HepG2 (cell line): Measurements from ENCODE around the gene SLBP. TPM values are rescaled to one million over a fixed set of nuclear protein-coding genes. Genes with fewer than 3 reads are reported as not detected.

ENCODE experiments used
- ATAC-seq: fragments of 200-7000 bp; cut with Tn5 transposase; 3 replicates; pipeline ENCODE4 v1.9.1; 2020; ENCODE audit warnings: mild to moderate bottlenecking, moderate library complexity
- BruUV-seq: library from RNA; stranded (reverse); fragments of 400-500 nt; replicated peaks from 2 replicates; lab custom pipeline; 2021; lab: Mats Ljungman, UMichigan
- CTCF ChIA-PET: fragments of 300-600 bp; formaldehyde crosslinking; extraction: SDS; loops from one replicate; lab custom pipeline; 2021; ENCODE audit warnings: low total read pairs, inconsistent platforms, low intra/inter-chr PET ratio; lab: Yijun Ruan, JAX
- POLR2A ChIA-PET: fragments of 350-600 bp; sonication (Branson Sonifier 250); formaldehyde crosslinking; loops from one replicate; lab custom pipeline; 2020; ENCODE audit warnings: antibody characterized with exemption, inconsistent platforms; lab: Yijun Ruan, JAX
- DNase-seq: peaks from one replicate; pipeline ENCODE4 v3.0.0-alpha.2; 2015; ENCODE audit warnings: low spot score
- FAIRE-seq: peaks from 3 replicates; lab custom pipeline; 2011; peaks lifted over from hg19 to GRCh38; lab: Jason Lieb, UNC
- H2AFZ ChIP-seq: one replicate; pipeline ENCODE4 v1.6.1; 2011; ENCODE audit warnings: low read length, inconsistent platforms
- H3K27ac ChIP-seq: fragments of 300-600 bp; 3 replicates; pipeline ENCODE4 v1.8.0; 2011; ENCODE audit warnings: mixed run types, mild to moderate bottlenecking, mixed read lengths, low read length, inconsistent platforms; ENCODE audit not compliant: insufficient read depth; ENCODE audit errors: extremely low read length
- H3K27me3 ChIP-seq, 2 experiments: fragments of 200-600 bp in 1 of 2; 2 replicates in 1 of 2; 3 replicates in 1 of 2; pipeline versions ENCODE4 v1.6.0 to v1.8.0; 2011; ENCODE audit warnings: low read length in 2 of 2, mild to moderate bottlenecking in 2 of 2, moderate library complexity in 2 of 2, inconsistent platforms in 1 of 2; ENCODE audit not compliant: insufficient read depth in 2 of 2, control insufficient read depth in 1 of 2
- H3K36me3 ChIP-seq, 2 experiments: fragments of 200-600 bp in 1 of 2; replicated peaks in 1 of 2; 2 replicates in 1 of 2; 3 replicates in 1 of 2; pipeline versions ENCODE4 v1.5.1 to v1.8.0; 2011; ENCODE audit warnings: low read length in 2 of 2, inconsistent platforms in 1 of 2; ENCODE audit not compliant: insufficient read depth in 2 of 2, control insufficient read depth in 1 of 2
- H3K4me1 ChIP-seq: 2 replicates; pipeline ENCODE4 v1.5.1; 2012; ENCODE audit warnings: low read length, inconsistent platforms; ENCODE audit not compliant: insufficient read depth
- H3K4me2 ChIP-seq: 2 replicates; pipeline ENCODE4 v1.6.0; 2011; ENCODE audit warnings: low read depth, low read length, inconsistent platforms
- H3K4me3 ChIP-seq, 3 experiments: fragments of 200-600 bp in 1 of 3; sonication (generic), shearing (Covaris generic) in 1 of 3; replicated peaks in 1 of 3; 2 replicates each; pipeline ENCODE4 v1.5.1; 2011 to 2016; ENCODE audit warnings: low read length in 3 of 3, inconsistent platforms in 2 of 3, low read depth in 2 of 3, mild to moderate bottlenecking in 2 of 3, control low read depth in 1 of 3, mixed read lengths in 1 of 3; ENCODE audit not compliant: insufficient read depth in 1 of 3
- H3K79me2 ChIP-seq: one replicate; pipeline ENCODE4 v1.6.1; 2011; ENCODE audit warnings: low read length, inconsistent platforms; ENCODE audit not compliant: insufficient read depth
- H3K9ac ChIP-seq: 2 replicates; pipeline ENCODE4 v1.6.0; 2011; ENCODE audit warnings: mild to moderate bottlenecking, low read depth, low read length, inconsistent platforms; ENCODE audit not compliant: insufficient read depth
- H3K9me3 ChIP-seq: 2 replicates; pipeline ENCODE4 v1.5.1; 2012; ENCODE audit warnings: mild to moderate bottlenecking, low read length
- H4K20me1 ChIP-seq: 2 replicates; pipeline ENCODE4 v1.6.0; 2011; ENCODE audit warnings: inconsistent platforms, mild to moderate bottlenecking, low read length, moderate library complexity; ENCODE audit not compliant: insufficient read depth
- CHD2 ChIP-seq: IDR thresholded peaks from 2 replicates; pipeline ENCODE4 v1.6.1; 2011; ENCODE audit warnings: low read depth, low read length, improper control_type of control experiment
- NFATC3 ChIP-seq: sonication (generic); formaldehyde crosslinking; IDR thresholded peaks from 2 replicates; pipeline ENCODE4 v1.5.1; 2020; ENCODE audit warnings: mild to moderate bottlenecking, missing genetic modification reagents
- PHF8 ChIP-seq: sonication (generic); formaldehyde crosslinking; IDR thresholded peaks from 2 replicates; pipeline ENCODE4 v1.5.0; 2020; ENCODE audit warnings: missing genetic modification reagents
- PLRG1 ChIP-seq: fragments of 450-650 bp; conservative IDR thresholded peaks from 2 replicates; pipeline ENCODE4 v1.6.1; 2016
- U2AF1 ChIP-seq: fragments of 200-400 bp; formaldehyde crosslinking; optimal IDR thresholded peaks from 2 replicates; pipeline ENCODE3; 2017; ENCODE audit warnings: mild to moderate bottlenecking, low read depth, low read length
- ZNF224 ChIP-seq: sonication (generic); formaldehyde crosslinking; IDR thresholded peaks from 2 replicates; pipeline ENCODE4 v1.5.0; 2020; ENCODE audit warnings: mild to moderate bottlenecking, missing genetic modification reagents
- ZNF350 ChIP-seq: sonication (generic); formaldehyde crosslinking; IDR thresholded peaks from 2 replicates; pipeline ENCODE4 v1.4.0; 2020; ENCODE audit warnings: mild to moderate bottlenecking, low read depth, missing genetic modification reagents, borderline replicate concordance
- ZSCAN12 ChIP-seq: sonication (generic); formaldehyde crosslinking; IDR thresholded peaks from 2 replicates; pipeline ENCODE4 v1.9.0; 2021; ENCODE audit warnings: mild to moderate bottlenecking, missing genetic modification reagents
- ZSCAN29 ChIP-seq: sonication (generic); formaldehyde crosslinking; conservative IDR thresholded peaks from 2 replicates; pipeline ENCODE4 v1.4.0; 2020; ENCODE audit warnings: mild to moderate bottlenecking, missing genetic modification reagents
- WGBS: methylation state at CpG from one replicate; pipeline ENCODE4 v1.1.6; 2017; ENCODE audit warnings: low lambda C conversion rate; 5-methylcytosine and 5-hydroxymethylcytosine counted together
- in situ Hi-C: cut with HindIII; loops from 2 replicates; pipeline ENCODE4 v1.10.0; 2017; ENCODE audit warnings: low pct_unique_long_range_greater_than_20kb; ENCODE audit not compliant: extremely low pct_ligation_motif_present
- intact Hi-C: fragments of 100-400 bp; cut with micrococcal nuclease; formaldehyde crosslinking; loops from one replicate; pipeline ENCODE4 v1.10.0; 2022; ENCODE audit not compliant: unreplicated experiment
- polyA plus RNA-seq, 8 experiments: library from polyadenylated mRNA; depleted of rRNA in 3 of 8; stranded (reverse) in 7 of 8; unstranded in 1 of 8; fragments of >200 nt; fragmentation: Illumina TruSeq in 4 of 8; extraction: Trizol in 4 of 8; gene quantifications; 2 replicates each; pipeline versions ENCODE4 v1.2.1 to v1.2.3, GENCODE V29; 2011 to 2016; ENCODE audit warnings: low read depth in 4 of 8, missing spikeins in 1 of 8, mixed read lengths in 1 of 8; ENCODE audit not compliant: insufficient read depth in 1 of 8
- total RNA-seq, 5 experiments: library from RNA; depleted of rRNA; stranded (reverse); fragments of >200 nt; fragmentation: Illumina TruSeq; extraction: Trizol; gene quantifications; 2 replicates each; pipeline ENCODE4 v1.2.3, GENCODE V29; 2016; ENCODE audit warnings: low read depth in 1 of 5
- TF ChIP-seq, protein P1 (sequence below): sonication (generic); formaldehyde crosslinking; IDR thresholded peaks from 2 replicates; pipeline ENCODE4 v1.4.0; 2020; ENCODE audit warnings: missing genetic modification reagents

Gene SLBP
- total and polyA plus RNA-seq, 2 of the 13 experiments (the other 11 are each of a cell fraction or from before 2014, with no cell fraction given) = 43.9 to 104 TPM

DNA sequence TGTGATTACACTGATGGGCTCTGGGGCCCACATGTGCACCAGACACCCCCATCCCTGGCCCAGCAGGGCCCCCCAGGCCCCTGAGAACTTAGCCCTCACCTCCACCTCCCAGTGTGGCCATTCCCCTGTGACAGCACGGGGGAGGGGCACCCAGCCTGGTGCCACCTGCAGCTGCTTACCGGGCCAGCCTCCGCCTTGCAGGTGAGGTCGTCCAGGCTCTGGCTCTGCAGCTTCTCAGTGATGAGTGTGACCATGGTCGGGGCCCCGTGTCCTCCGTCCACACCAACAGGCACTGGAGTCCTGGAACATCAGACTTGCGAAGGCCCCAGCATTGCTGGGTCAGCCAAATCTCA lies 43.7 kb downstream of the SLBP start:
- 33% methylated on average over 1 of the region's 8 CpGs for WGBS
- H3K4me1 ChIP-seq = no peaks in the 10 kb centered on the region
- H3K36me3 ChIP-seq = no peaks in the 10 kb centered on the region
- no peak for ATAC-seq
- ChIA-PET CTCF (no interaction called here), POLR2A (no interaction called here)
- H3K27me3 ChIP-seq = peaks cover 0 to 1% of the 10 kb centered on the region in 2 experiments; a peak in 1 of 5 replicates
- no peak overlapping the region for H3K4me3 ChIP-seq
- FAIRE-seq = no peak
- H3K27ac ChIP-seq = no peak overlapping the region
- H3K9ac ChIP-seq = no peak overlapping the region
- H3K79me2 ChIP-seq = no peaks in the 10 kb centered on the region
- H2AFZ ChIP-seq = no peak overlapping the region
- H3K9me3 ChIP-seq = no peaks in the 10 kb centered on the region
- TF ChIP-seq PHF8 (CRISPR knock-in tag) (no peak), U2AF1 (no peak)
- no TSS peak for BruUV-seq
- intact Hi-C loops = no loop called here
- in situ Hi-C loops = no loop called here
- no peak overlapping the region for H3K4me2 ChIP-seq
- no peaks in the 10 kb centered on the region for H4K20me1 ChIP-seq
- no peak for DNase-seq

DNA sequence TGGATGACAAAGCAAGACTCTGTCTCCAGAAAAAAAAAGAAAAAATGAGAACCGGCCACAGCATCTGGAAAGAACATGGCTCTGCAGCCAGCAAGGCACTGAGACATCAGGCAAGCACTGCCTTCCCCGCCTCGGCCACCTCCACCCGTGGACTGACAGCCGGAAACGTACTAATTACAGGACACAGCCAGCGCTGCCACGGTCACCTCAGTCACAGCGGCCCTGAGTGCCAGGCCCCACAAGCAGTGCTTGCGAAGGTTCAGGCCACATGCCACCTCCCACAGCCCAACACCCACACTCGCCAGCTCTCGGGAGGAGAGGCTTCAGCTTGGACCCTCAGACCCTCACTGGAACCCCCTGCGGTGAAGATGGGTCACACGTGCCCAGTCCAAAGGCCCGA lies 44.8 kb downstream of the SLBP start:
- FAIRE-seq (no peak), ATAC-seq (no peak; the same call in 2 of the 3 replicates), DNase-seq (no peak)
- Histone ChIP-seq H3K27me3 (0 out of 5 replicates have a peak, but pooled peaks cover 0 to 1% of the 10 kb centered on the region in 2 experiments), H4K20me1 (no peaks in the 10 kb centered on the region), H3K79me2 (no peaks in the 10 kb centered on the region), H3K4me2 (no peak overlapping the region), H3K9ac (no peak overlapping the region), H3K4me3 (no peak overlapping the region), H3K36me3 (no peaks in the 10 kb centered on the region), H3K27ac (no peak overlapping the region), H3K9me3 (no peaks in the 10 kb centered on the region), H3K4me1 (no peaks in the 10 kb centered on the region), H2AFZ (no peak overlapping the region)
- no peak for TF ChIP-seq PLRG1
- no peak for TF ChIP-seq ZNF350 (CRISPR knock-in tag)
- no peak for TF ChIP-seq NFATC3 (CRISPR knock-in tag)
- TF ChIP-seq ZSCAN12 = no peak
- TF ChIP-seq ZNF224 = no peak
- TF ChIP-seq ZSCAN29 = no peak
- TF ChIP-seq CHD2 = no peak
- TF ChIP-seq, protein P1, sequence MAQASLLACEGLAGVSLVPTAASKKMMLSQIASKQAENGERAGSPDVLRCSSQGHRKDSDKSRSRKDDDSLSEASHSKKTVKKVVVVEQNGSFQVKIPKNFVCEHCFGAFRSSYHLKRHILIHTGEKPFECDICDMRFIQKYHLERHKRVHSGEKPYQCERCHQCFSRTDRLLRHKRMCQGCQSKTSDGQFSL (CRISPR knock-in tag) = no peak
- BruUV-seq = no TSS peak
- 77% methylated on average over 6 of the region's 15 CpGs for WGBS
- POLR2A ChIA-PET = no interaction called here
- CTCF ChIA-PET = no interaction called here
- in situ Hi-C loops (no loop called here), intact Hi-C loops (no loop called here)
